ENCODE measurements around the gene CDK12.
"Not testable (repeated sequence)": the region's sequence is repeated elsewhere in the genome, so short reads cannot be mapped to it uniquely, and the experiment has no call there.

The CDK12 gene

DNA sequence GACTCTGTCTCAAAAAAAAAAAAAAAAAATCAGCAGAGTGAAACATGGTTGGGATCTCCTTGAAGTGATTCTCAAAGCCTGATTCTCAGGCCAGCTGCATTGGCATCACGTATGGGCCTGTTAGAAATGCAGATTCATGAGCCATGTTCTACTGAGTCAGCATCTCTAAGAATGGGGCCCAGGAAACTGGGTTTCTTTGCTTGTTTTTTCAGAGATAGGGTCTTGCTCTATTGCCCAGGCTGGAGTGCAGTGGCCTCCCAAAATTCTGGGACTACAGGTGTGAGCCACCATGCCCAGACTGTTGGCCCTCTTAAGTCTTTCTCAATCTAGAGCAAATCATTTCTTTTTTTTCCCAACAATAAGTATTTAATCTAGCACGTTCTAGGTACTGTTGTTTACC lies 47.7 kb downstream of the CDK12 start:
- DNase-seq: no peak

DNA sequence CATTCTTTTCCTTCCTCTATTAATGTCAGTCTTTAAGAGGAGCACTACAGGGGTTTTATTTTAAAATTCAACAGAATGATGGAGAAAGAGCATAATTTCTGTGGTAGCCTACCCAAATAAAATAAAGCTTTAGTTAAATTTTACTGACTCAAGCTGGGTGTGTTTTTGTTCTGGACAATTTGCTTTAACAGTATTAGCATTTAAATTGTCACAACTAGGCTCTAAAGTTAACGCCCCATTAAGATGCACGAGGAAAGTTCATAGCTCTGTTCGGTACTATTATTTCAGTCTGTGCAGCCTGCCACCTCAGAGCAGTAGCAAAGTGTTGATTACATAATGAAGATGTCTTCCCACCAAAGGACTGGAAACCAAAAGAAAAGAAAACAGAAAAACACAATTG lies 52.0 kb downstream of the CDK12 start:
- DNase-seq: no peak

DNA sequence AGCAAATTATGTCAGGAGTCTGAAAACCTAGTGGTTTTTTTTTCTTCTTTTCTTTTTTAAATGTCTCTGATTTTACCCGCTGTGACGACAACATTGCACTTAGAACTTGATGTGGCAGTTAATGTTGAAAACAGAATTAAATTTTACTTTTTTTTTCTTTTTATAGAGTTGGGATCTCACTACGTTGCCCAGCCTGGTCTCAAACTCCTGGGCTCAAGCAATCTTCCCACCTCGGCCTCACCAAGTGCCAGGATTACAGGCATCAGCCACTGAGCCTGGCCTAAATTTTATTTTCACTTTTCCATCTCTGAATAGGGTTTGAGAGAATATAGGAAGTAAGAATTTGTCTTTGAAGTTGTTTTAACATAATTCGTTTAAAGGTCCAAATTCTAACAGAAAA lies 52.6 kb downstream of the CDK12 start:
- no peak for DNase-seq

DNA sequence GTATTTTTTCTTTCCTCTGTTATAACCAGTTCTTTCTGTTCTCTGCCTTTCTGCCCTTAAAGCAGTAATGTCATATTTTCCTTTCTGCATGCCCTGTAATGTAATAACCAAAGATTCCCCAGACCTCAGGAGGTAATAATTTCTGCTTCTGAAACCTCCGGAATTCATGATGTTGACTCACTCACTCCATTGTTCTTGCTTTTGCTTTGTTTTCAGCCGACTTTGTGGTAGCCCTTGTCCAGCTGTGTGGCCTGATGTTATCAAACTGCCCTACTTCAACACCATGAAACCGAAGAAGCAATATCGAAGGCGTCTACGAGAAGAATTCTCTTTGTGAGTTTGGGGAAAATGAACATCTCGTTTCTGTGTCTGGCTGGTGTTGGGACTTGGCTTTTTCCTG lies 55.9 kb downstream of the CDK12 start:
- DNase-seq: no peak

DNA sequence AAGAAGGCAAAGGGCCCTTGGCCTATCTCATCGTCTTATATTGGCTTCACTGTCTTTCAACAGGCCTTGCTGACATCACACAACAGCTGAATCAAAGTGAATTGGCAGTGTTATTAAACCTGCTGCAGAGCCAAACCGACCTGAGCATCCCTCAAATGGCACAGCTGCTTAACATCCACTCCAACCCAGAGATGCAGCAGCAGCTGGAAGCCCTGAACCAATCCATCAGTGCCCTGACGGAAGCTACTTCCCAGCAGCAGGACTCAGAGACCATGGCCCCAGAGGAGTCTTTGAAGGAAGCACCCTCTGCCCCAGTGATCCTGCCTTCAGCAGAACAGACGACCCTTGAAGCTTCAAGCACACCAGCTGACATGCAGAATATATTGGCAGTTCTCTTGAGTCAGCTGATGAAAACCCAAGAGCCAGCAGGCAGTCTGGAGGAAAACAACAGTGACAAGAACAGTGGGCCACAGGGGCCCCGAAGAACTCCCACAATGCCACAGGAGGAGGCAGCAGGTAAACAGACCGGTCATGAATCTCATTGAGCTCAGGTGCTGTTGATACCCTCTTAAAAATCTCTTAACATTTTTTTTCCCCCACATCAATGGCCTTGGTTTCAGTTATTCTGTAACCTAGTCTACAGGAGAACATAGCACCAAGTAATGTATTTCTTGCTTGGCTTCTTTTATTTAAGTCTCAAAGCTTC lies 64.7 kb downstream of the CDK12 start:
- no peak for DNase-seq

DNA sequence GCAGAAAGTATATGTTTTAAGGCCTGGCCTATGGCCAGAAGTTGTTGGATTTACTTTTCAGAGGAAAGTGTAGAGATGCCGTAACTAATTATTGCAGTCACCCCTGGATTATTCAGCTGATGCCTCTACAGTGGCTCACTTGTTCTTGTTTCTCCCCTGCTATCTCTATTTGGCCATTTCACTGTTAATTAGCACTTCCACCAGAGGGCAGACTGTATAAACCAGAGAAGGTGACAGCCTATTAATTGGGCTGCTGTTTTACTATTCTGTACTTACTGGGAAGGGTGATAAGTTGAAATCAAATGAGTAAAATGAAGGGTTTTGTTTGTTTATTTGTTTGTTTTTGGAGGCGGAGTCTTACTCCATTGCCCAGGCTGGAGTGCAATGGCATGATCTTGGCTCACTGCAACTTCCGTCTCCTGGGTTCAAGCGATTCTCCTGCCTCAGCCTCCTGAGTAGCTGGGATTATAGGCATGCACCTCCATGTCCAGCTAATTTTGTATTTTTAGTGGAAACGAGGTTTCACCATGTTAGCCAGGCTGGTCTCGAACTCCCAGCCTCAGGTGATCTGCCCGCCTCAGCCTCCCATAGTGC lies 66.0 kb downstream of the CDK12 start:
- DNase-seq: no peak

DNA sequence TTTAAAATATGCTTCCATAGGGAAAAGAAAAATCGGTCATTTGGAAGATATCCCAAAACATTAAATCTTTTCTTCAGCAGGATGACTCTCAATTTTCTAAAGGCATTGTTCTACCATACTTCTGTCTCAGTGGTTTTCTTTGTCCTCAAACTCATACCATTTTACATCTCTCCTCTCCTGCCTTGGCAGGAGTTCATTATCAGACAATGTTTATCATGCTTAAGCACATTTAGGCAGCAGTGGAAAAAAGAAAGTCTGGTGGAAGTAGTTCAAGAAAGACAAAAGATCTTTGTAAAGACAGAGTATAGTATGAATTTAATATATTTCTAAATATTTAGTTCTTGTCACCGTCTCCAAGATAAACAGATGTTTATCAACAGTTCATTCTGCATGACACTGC lies 68.2 kb downstream of the CDK12 start:
- DNase-seq: no peak

DNA sequence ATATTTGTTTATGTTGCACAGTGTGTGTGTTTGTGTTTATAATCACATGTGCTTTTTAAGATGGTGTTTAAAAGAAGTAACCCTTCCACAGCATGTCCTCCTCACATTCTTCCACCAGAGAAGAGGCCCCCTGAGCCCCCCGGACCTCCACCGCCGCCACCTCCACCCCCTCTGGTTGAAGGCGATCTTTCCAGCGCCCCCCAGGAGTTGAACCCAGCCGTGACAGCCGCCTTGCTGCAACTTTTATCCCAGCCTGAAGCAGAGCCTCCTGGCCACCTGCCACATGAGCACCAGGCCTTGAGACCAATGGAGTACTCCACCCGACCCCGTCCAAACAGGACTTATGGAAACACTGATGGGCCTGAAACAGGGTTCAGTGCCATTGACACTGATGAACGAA lies 69.2 kb downstream of the CDK12 start:
- no peak for DNase-seq

DNA sequence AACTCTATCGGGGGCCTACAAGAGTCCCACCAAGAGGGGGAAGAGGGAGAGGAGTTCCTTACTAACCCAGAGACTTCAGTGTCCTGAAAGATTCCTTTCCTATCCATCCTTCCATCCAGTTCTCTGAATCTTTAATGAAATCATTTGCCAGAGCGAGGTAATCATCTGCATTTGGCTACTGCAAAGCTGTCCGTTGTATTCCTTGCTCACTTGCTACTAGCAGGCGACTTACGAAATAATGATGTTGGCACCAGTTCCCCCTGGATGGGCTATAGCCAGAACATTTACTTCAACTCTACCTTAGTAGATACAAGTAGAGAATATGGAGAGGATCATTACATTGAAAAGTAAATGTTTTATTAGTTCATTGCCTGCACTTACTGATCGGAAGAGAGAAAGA lies 70.0 kb downstream of the CDK12 start:
- no peak for DNase-seq

DNA sequence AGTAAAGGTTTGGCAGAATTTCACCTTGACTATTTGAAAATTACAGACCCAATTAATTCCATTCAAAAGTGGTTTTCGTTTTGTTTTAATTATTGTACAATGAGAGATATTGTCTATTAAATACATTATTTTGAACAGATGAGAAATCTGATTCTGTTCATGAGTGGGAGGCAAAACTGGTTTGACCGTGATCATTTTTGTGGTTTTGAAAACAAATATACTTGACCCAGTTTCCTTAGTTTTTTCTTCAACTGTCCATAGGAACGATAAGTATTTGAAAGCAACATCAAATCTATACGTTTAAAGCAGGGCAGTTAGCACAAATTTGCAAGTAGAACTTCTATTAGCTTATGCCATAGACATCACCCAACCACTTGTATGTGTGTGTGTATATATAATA lies 72.6 kb downstream of the CDK12 start:
- no peak for DNase-seq

DNA sequence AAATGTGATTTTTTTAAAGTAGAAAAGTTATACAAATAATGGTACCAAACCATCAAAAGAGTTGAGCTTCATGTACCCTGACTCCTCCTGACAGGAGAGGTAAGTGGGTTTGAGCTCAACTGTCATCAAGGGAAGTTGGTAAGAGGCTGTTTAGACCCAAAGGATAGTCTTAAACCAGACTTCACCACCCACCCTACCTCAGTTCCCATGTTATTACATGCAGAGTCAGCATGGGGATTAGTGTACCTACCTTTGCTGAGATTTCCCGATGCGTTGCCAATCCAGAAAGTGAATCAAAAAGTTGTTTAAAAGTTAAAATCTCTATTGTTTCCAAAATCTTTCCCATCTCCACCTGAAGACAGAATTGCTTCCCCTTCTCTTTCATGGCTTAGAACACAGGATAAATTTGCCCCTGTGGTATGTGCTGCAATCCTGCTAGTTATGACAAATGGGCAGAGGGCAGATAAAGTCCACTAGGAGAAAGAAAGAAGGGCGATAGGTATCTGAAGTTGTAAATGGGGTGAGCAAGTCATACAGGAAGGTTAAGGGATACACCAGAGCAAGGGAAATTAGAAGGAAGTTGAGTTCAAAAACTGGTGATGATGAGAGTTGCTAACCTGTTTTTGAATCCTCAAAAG lies 73.6 kb downstream of the CDK12 start:
- DNase-seq: no peak

DNA sequence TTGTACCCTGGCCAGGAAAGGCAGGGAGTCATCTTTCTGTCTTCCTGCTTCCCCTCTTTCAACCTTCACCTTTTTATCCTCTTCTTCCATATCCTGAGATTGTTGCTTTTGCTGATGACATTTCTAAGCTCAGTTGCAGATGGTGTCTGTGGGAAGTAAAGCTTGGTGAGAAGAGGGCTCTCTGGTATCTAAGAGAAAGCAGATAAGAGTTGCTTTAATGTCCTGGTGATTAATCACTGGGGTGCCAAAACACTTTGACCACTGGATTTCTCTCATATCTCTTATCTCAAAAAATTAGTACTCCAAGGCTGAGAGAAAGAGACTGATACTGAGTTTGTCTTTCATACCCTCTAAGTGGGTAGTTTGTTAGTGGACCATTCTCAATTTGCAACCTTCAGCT lies 75.2 kb downstream of the CDK12 start:
- DNase-seq: no peak

DNA sequence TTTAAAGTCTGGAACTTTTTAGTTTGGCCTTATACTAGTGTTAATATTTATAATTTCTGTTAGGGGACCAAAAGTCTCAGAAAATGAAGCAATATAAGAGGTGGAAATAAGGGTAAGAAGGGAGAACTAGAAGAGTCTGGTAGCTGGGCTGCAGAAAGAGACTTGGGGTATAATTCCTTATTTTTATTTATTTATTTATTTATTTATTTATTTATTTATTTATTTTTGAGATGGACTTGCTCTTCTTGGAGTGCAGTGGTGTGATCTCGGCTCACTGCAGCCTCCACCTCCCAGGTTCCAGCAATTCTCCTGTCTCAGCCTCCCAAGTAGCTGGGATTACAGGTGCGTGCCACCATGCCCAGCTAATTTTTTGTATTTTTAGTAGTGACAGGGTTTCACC lies 76.1 kb downstream of the CDK12 start:
- not testable (repeated sequence) for DNase-seq

DNA sequence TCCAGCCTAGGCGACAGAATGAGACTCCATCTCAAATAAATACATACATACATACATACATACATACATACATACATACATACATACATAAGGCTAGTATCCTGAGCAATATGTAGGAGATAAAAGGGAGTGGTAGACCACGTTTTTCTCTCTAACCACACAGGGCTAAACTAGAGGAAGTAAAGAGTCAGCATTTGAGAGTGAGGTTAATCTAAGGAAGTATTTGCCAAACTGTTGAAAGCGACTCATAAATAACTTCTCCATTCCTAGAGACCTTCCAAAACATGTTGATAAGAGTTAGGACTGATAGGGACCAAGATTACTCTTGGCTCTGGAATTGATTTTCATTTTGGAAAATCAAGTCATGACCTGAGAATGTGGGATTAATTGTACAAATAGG lies 77.6 kb downstream of the CDK12 start:
- DNase-seq: no peak

DNA sequence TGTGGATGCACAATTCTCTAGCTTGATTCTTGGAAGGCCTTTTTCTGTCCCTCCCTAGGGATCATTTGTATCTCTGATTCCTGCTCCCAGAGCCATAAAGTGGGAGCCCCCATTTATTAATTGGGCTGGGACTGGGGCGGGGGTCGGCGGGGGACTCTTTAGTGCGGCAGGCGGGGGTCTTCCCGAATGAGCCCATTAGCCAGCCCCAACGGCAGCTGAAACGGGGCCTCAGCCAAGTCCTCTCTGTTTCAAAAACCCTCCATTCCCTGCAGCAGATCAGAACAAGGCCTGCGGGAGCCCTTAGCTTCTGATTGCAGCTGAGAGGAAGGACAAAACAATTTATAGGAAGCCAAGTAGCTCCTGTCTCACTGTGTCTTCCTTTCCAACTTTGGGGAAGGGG lies 79.3 kb downstream of the CDK12 start:
- no peak for DNase-seq

DNA sequence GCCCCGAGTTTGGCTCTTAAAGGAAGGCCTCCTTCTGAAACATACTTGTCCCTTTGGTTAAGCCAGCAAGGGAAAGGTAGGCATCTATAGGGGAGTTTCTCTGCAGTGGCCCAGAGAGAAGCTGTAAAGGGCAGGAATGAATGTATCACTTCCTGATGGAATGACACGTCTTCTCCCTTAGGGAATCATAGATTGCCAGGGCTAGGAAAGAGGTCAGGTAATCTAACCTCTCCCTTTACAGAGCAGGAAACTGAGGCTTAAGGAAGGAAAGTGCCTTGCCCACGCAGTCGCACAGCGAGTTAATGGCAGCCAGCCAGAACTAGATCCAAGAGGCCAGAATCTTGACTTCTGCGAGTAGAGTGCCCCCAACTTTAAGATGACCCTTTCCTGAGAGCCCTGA lies 80.4 kb downstream of the CDK12 start:
- DNase-seq: no peak

DNA sequence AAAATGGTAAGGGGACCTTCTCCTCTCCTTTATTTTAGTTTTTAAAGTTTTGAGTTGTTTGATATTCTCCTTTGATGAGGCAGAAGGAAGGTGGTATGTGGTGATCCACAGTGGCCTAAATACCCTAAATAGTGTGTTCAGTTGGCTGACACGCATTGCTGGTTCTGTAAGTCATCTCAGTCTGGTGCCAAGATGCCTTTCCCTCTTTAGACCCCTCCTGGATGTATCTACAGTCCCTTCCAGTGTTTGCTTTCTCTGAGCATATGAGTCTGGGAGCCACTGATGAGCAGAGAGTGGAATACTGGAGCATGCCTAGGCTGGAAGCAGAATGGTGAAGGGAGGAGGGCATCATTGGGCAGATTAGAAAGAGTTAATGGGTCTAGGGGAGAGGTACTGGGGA lies 81.9 kb downstream of the CDK12 start:
- no peak for DNase-seq

DNA sequence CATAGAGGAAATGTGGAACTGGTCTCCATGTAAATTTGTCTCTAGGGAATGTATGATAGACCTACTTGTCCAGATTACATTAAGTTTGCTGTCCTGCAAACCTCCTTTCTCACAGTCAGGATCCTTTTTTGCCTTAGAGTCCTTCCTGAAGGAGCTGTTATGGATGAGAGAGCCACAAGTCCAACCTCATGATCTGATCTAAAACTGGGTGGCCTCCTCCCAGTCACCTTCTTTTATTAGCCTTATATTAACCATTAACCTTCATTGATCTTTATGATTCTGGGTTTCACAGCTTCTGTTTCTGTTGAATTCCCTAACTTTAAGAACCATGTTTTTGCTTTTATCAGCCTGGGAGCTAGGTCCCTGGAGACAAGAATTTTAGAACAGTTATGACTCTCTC lies 82.4 kb downstream of the CDK12 start:
- DNase-seq: no peak

DNA sequence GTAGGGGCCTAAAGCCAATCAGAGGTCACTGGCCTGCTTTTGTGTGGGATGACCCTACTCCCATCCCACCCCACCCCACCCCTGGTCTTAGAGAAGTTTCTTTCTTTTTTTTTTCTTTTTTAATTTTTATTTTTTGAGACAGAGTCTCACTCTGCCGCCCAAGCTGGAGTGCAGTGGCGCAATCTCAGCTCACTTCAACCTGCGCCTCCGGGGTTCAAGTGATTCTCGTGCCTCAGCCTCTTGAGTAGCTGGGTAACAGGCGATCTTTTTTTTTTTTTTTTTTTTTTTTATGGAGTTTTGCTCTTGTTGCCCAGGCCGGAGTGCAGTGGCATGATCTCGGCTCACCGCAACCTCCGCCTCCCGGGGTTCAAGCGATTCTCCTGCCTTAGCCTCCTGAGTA lies 83.1 kb downstream of the CDK12 start:
- not testable (repeated sequence) for DNase-seq

DNA sequence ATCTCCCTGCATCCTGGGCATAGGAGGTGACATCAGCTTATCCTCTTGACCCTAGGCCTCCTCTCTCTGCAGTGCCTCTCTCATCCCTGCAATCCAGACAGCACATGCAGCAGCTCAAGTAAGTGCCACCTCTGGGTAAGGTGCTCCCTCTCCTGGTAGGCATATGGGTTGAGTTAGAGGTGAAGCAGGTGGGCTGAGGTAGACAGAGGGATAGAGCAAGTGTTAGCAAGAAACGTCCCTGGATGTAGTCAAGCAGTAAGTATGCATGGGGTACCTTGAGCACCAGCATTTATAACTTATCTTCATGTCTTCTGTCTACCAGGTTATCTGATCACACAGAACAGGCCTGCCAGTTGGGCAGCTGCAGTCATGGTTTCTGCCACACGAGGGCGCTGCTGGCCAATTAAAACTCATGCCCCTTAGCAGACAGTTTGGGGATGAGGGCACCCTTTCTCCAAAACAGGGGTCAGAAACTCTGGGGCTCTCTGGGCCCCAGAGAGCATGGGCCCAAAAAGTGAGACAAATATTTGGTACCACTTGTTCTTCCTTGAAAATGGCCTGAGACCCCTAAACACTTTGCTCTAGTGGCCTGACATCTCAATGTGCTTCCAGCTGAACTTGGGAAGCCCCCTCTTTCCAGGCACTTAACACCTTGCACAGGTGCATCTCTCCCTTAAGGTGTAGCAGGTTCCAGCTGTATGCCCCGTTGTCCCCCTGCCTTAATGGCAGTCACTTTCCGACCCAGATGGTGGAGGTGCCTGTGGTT lies 86.6 kb downstream of the CDK12 start:
- peak; percentile 68 for DNase-seq

DNA sequence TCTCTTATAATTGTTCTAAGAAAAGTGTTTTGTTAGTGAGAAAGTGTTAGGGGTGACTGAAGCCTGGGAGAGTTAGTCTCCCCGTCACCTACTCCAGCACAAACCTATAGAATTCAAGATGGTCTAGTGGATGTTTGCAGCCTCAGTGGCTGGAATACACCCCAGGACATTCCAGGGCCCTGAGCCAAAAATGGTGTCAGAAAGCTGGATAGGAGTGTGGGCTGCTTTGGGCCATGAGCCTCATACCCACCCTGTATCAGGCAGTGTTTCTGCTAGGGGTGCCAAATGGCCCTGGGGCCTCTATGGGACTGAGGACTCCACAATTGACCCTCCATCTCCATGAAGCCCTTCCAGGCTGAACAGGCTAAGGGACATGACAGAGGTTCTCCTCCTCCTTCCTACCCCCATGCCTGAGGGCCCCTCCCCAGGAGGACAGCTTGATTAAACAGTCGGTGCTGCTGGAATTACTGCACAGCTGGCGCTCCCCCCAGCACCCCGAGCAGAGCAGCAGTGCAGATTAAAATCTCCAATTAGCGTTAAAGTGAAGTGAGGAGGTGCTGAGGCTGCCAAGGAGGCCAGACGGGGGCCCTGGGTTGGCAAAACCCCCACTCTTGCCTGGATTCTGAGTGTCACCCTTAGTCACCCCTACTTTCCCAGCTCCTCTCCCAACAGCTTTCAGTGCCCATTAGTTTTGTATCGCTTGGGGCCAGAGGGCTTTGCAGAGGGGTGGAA lies 87.4 kb downstream of the CDK12 start:
- DNase-seq: no peak

DNA sequence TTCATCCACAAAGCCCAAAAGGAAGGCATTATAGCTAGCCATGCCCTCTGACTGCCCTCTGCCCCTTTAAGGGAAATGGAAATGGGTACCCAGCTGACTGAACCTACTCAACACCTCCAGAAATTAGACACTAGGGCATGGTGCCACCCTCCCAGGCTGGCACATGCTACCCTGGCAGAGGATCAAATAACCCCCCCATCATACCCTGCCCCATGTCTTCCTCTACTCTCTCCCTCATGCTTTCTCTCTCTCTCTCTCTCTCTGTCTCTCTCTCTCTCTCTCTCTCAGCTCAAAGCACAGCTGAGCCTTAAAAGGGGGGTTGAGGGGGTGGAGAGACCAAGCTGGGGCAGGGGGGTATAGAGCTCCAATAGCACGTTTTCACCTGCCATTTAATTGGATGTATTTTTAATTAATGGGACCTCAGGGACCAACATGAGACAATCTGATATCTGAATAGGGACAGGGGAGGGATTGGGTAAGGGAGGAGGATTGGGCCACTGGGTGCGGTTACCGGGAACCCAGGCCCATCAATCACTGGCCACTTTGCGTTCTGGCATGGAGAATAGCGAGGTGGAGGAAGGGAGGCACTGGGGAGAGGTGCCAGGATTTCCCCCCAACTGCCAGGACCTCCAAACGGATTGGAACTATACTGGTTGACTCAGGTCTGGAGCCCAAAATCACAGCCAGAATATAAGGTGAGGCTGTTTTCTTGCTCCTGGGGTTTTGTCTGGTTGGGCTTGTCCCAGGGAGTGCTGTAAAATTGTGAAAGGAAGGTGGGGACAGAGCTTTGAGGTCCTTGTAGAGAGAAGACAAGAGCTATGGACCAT lies 88.7 kb downstream of the CDK12 start:
- DNase-seq: no peak

All from stimulated activated CD4-positive, alpha-beta T cell treated with anti-CD3 and anti-CD28 coated beads, Interleukin-1b, Interleukin-23, amount 100 ng/mL, for 48 hours (primary cell).